ENCODE results near the gene TXNDC2. TPM values are rescaled to one million over a fixed set of nuclear protein-coding genes. Genes with fewer than 3 reads are reported as not detected.

The TXNDC2 gene
- total RNA-seq, 1 donor from 2014 or later: under 0.01 TPM

DNA sequence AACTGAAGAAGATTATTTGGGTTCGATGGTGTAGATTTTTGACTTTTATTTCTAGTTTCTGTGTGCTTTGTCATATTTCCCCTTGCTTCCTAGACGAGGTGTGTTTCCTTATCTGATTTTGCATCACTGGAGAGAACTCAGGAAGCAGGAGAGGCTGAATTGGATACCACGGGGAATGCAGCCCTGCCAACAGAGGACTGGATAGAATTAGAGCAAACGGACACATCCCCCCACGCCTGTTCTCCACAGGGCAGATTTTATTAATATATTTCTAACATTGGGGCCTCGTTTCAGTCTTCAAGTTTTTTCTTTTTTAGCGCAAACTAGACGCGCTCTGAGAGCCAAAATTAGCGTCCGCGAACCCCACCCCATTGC is 27.4 kb downstream of the TXNDC2 start:
- peak in 1 of 2 donors; percentile 65 for DNase-seq (ENCODE audit: low read depth in 2 of 2)

DNA sequence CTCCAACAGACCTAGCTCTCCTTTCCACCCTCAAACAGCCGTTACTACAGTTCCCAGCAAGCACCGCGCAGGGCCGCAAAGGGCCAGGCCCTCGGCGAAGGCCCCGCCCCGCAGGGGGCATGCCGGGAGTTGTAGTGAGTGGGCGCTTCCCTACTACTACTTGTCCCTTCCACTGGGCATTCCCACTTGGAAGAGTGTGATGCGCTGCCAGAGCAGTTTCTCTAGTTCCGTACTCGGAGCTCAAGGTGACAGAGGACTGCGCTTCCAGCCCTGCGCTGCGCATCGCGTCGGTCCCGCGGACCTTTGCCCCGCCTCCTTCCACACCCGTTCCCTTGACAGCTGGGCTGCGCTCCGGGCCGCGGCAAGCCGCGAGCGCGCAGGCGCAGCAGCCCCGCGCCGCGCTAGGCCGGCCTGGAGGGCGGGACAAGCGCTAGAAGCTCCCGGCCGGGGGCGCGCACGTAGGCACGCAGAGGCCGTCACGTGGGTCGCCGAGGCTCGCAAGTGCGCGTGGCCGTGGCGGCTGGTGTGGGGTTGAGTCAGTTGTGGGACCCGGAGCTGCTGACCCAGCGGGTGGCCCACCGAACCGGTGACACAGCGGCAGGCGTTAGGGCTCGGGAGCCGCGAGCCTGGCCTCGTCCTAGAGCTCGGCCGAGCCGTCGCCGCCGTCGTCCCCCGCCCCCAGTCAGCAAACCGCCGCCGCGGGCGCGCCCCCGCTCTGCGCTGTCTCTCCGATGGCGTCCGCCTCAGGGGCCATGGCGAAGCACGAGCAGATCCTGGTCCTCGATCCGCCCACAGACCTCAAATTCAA is 28.0 kb downstream of the TXNDC2 start, which contains the start of gene VAPA:
TSS of gene VAPA (plus strand) at position 491 of the 808 bp plus-strand sequence. CDS start at position 732, 241 bp downstream.
- peak; percentile 97 to 98 for DNase-seq (ENCODE audit: low read depth in 2 of 2)

DNA sequence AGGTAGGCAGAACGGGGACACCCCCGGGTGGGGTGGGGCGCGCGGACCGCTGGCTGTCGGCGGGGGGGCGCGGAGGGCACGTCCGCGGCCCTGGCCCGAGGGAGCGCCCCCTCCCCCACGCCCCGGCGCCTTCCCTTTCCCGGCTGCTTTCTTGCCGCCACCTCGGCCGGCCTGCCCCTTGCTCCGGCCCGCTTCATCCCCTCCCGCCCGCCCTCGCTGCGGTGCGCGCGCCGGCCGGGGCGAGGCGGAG is 28.5 kb downstream of the TXNDC2 start:
- no peak for DNase-seq (ENCODE audit: low read depth in 2 of 2)

DNA sequence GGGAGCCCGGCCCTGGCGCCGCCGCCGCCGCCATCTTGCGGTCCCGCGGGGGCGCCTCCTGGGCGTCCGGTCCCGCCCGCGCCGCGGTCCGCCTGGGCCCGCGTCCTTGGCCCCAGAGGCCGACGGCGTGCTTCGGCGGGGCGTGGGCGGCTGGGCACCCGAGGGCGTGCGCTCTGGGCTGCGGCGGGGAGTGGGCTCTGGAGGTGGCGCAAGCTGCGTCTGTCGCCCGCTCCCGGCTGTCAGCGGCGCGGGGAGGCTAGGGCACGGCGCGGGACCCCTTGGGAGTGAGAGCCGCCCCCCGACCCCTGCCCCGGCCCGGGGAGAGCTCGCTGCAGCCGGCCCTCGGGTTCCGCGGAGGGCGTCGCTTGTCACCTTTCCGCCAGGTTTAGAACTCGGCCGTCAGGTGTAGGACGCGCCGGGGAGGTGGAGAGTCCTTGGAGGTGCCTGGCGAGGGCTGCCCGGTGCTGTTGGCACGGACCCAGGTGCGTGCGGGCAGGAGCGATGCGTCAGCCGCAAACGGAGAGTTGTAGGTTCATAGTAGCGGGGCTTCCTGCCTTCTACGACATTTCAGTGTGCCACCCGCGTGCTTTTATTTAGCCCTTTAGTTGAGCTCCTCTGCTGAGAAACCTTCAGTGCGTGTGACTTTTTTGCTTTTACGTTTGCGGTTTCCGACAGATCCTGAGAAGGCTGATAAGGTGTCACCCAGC is 29.0 kb downstream of the TXNDC2 start:
- peak; percentile 87 to 90 for DNase-seq (ENCODE audit: low read depth in 2 of 2)

GRCh38 chr18:9915291-9916076 is 29.7 kb downstream of the TXNDC2 start:
- DNase-seq (ENCODE audit: low read depth in 2 of 2): peak in 1 of 2 donors; percentile 11

GRCh38 chr18:9916077-9916639 is 30.4 kb downstream of the TXNDC2 start:
- DNase-seq (ENCODE audit: low read depth in 2 of 2): peak; percentile 67 to 75

- no peak for DNase-seq (ENCODE audit: low read depth in 2 of 2)
These were observed 31.0 kb downstream of the TXNDC2 start for GRCh38 chr18:9916808-9917207.

GRCh38 chr18:9918016-9918680 is 32.4 kb downstream of the TXNDC2 start:
- peak; percentile 80 to 81 for DNase-seq (ENCODE audit: low read depth in 2 of 2)

DNA sequence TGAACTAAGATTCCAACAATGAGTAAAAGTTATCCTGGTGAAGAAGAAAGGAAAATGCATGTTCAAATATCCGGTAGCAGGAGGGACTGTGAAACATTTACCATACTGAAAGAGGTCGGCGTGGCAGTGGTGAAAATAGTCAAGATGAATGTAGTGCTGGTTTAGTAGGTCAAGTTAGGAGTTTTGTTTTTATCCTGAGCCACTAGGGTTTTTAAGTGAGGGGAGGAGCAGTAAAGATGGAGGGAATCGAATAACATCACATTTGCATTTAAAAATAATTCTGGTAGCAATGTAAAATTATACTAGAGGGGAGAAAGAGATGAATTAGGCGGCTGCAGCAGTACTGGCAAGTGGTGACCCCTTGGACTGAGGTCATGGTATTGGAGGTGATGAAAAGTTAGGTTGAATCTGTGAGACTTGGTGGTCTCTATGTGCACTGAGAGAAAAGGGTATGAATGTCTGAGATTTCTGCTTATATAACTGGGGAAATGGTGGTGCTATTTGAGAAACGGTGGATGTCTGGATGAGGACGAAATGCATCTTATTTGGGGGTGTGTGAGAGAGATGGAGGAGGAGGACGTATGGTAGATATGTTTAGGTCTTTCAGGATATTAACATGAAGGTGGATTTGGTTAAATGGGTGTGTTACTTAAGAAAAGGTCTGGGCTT is 33.9 kb downstream of the TXNDC2 start:
- no peak for DNase-seq (ENCODE audit: low read depth in 2 of 2)

DNA sequence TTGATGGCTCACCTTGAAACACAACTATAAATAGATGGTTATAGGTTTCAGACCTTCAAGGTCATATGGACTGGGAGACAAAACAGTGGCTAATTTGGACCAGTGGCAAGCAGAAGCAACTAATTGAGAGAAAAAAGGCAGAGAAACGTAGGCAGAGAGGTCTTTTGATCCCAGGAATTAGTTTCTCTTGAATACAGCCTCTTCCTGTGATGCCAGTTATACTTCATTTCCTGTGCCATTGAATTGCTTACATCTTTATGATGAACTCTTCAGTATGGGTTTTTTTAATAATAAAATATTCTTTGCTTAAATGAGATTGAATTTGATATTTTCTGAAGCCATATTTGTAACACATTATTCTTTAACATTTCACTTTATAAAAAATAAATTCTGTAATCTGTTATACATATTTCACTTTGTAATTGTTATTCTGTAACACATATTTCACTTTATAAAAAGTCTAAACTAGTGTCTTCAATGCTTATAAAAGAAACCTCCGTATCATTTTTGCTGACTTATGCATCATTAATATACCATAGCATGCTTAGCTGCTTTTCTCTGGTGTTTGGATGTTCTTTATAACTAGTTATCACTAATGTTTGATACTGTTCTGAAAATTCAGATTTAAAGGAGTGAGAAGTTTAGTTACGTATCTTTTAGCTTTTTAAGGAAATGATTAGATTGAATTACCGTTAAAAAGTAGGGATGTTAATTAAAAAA is 37.0 kb downstream of the TXNDC2 start:
- no peak for DNase-seq (ENCODE audit: low read depth in 2 of 2)

GRCh38 chr18:9924371-9924943 is 38.7 kb downstream of the TXNDC2 start:
- no peak for DNase-seq (ENCODE audit: low read depth in 2 of 2)

GRCh38 chr18:9925369-9925768 is 39.6 kb downstream of the TXNDC2 start:
- peak; percentile 61 to 62 for DNase-seq (ENCODE audit: low read depth in 2 of 2)

GRCh38 chr18:9925795-9926194 is 40.0 kb downstream of the TXNDC2 start:
- no peak for DNase-seq (ENCODE audit: low read depth in 2 of 2)

- DNase-seq (ENCODE audit: low read depth in 2 of 2): no peak
These were observed 40.6 kb downstream of the TXNDC2 start for GRCh38 chr18:9926223-9926894.

DNA sequence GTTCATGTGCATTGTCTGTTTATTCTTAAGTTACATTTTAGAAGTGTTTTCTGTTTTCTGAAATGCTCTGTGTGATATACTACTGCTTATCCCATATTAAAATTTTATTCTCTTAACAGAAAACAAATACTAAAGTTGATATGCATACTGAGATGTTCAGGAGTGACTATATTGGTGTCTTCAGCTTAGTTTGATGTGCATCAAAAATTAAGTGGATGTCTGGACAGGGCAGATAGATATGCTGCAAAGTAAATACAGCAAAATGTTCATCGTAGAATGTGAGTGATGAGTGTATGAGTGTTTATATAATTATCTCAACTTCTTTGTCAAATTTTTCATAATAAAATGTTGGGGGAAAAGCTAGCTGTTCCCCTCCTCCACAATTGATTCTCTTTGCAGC is 41.2 kb downstream of the TXNDC2 start:
- DNase-seq (ENCODE audit: low read depth in 2 of 2): no peak

DNA sequence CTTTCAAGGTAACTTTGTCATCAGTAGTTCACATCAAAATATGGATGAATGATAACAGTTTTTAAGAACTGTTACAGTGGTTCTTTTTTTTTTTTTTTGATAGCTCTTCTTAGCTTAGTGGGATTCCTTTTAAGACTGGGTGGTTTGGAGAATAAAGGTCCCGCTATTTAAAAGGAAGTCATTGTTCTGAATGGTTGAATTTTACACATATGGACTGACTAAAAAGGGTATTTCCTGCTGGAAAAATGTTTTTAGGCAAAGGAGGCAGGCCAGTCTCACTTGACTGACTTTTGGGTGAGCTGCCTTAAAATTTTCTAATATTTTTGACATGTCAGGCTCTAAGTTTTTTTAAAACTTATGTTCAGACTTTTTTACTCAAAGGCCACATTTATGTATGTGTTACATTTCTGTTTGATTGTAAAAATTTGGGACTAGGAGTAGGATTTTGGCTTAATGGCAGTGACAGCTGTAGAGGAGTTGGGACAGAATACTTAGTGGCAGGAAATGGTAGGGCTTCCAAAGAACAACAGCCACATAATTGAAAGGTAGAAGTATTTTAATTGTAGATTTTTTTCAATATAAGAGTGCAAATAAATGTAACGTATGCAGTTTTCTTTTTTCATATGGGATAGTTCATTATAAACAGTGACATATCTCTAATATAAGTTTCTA is 41.8 kb downstream of the TXNDC2 start:
- DNase-seq (ENCODE audit: low read depth in 2 of 2): peak in 1 of 2 donors; percentile 19

- no peak for DNase-seq (ENCODE audit: low read depth in 2 of 2)
These were observed 43.0 kb downstream of the TXNDC2 start for GRCh38 chr18:9928646-9929259.

DNA sequence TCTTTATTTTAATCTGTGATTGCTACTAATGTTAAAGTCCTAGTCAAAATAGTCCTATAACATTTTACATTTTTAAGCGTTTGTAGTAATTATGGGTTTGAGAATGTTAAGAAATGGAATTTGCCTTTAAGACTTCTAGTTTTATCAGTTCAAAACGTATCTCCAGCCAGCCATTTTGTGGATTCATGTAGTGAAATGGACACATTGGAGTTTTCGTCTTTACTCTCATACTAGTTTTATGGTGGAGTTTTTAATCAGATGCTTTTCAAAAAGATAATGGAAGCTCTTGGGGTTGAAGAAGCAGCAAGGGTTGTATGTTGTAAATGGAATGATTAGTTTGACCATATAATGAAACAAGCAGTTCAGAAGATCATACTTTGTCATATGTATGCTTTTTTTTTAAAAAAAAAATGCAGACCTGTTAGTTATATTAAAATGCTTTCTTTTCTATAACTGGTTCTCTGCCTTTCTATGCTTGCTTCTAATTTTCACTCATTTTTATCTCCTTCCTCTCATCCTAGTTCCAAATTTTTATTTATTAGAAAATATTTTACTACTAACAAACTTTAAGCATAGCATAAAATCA is 44.6 kb downstream of the TXNDC2 start:
- DNase-seq (ENCODE audit: low read depth in 2 of 2): no peak
